ENCODE measurements around the gene SVEP1.

Gene SVEP1

GRCh38 chr9:110528645-110529044, 50.9 kb downstream of the SVEP1 start:
- DNase-seq = no peak

- no peak for DNase-seq
Observed at GRCh38 chr9:110526426-110526825, 53.1 kb downstream of the SVEP1 start.

- no peak for DNase-seq
Observed at GRCh38 chr9:110521206-110521605, 58.3 kb downstream of the SVEP1 start.

- DNase-seq = no peak
Observed at GRCh38 chr9:110520120-110520701, 59.3 kb downstream of the SVEP1 start.

- no peak for DNase-seq
Observed at GRCh38 chr9:110517483-110517882, 62.1 kb downstream of the SVEP1 start.

- no peak for DNase-seq
Observed at GRCh38 chr9:110514897-110515296, 64.6 kb downstream of the SVEP1 start.

GRCh38 chr9:110512817-110513216, 66.7 kb downstream of the SVEP1 start:
- DNase-seq = no peak

GRCh38 chr9:110509792-110510191, 69.7 kb downstream of the SVEP1 start:
- DNase-seq = no peak

- DNase-seq = no peak
Observed at GRCh38 chr9:110502842-110503241, 76.7 kb downstream of the SVEP1 start.

GRCh38 chr9:110499608-110500007, 79.9 kb downstream of the SVEP1 start:
- DNase-seq = no peak

- no peak for DNase-seq
Observed at GRCh38 chr9:110487196-110487595, 92.3 kb downstream of the SVEP1 start.

- no peak for DNase-seq
Observed at GRCh38 chr9:110486218-110486617, 93.3 kb downstream of the SVEP1 start.

- DNase-seq = no peak
Observed at GRCh38 chr9:110479481-110479880, 100.1 kb downstream of the SVEP1 start.

GRCh38 chr9:110476251-110476650, 103.3 kb downstream of the SVEP1 start:
- no peak for DNase-seq

GRCh38 chr9:110472111-110472510, 107.4 kb downstream of the SVEP1 start:
- DNase-seq = no peak

GRCh38 chr9:110468950-110469349, 110.6 kb downstream of the SVEP1 start:
- DNase-seq = no peak

GRCh38 chr9:110465190-110465589, 114.4 kb downstream of the SVEP1 start:
- DNase-seq = no peak

- DNase-seq = no peak
Observed at GRCh38 chr9:110464321-110464720, 115.2 kb downstream of the SVEP1 start.

GRCh38 chr9:110463499-110463898, 116.0 kb downstream of the SVEP1 start:
- no peak for DNase-seq

- no peak for DNase-seq
Observed at GRCh38 chr9:110457245-110457644, 122.3 kb downstream of the SVEP1 start.

- no peak for DNase-seq
Observed at GRCh38 chr9:110456681-110457080, 122.9 kb downstream of the SVEP1 start.

- no peak for DNase-seq
Observed at GRCh38 chr9:110455860-110456259, 123.7 kb downstream of the SVEP1 start.

GRCh38 chr9:110452227-110452801, 127.2 kb downstream of the SVEP1 start:
- DNase-seq = no peak

- no peak for DNase-seq
Observed at GRCh38 chr9:110451726-110452125, 127.8 kb downstream of the SVEP1 start.
